DOHH2 (cell line): ENCODE results near the gene MYBPC2.

Experiments used
- H3F3A ChIP-seq: fragments of 200-600 bp; sonication (generic), shearing (Covaris generic); 2 replicates; pipeline ENCODE4 v1.6.0; 2016; ENCODE audit warnings: antibody characterized with exemption, mild to moderate bottlenecking; ENCODE audit not compliant: control insufficient read depth, insufficient read depth
- H3K27ac ChIP-seq: fragments of 200-600 bp; sonication (generic); 2 replicates; pipeline ENCODE4 v1.5.1; 2014; ENCODE audit warnings: low read depth, mild to moderate bottlenecking, low read length, moderate library complexity
- H3K27me3 ChIP-seq: fragments of 200-600 bp; sonication (generic); 2 replicates; pipeline ENCODE4 v1.6.1; 2014; ENCODE audit warnings: mild to moderate bottlenecking, low read length, mixed read lengths; ENCODE audit not compliant: control insufficient read depth
- H3K36me3 ChIP-seq: fragments of 200-600 bp; sonication (generic); 2 replicates; pipeline ENCODE4 v1.6.1; 2014; ENCODE audit warnings: mild to moderate bottlenecking, low read length, moderate library complexity, mixed read lengths; ENCODE audit not compliant: control insufficient read depth
- H3K4me1 ChIP-seq: fragments of 200-600 bp; sonication (generic); 2 replicates; pipeline ENCODE4 v1.6.1; 2014; ENCODE audit warnings: mild to moderate bottlenecking, low read length, mixed read lengths; ENCODE audit not compliant: control insufficient read depth
- H3K4me2 ChIP-seq: fragments of 200-600 bp; sonication (generic); 2 replicates; pipeline ENCODE4 v1.6.0; 2014; ENCODE audit warnings: mild to moderate bottlenecking, low read length, moderate library complexity
- H3K4me3 ChIP-seq: fragments of 200-600 bp; sonication (generic); 2 replicates; pipeline ENCODE4 v1.5.1; 2014; ENCODE audit warnings: mild to moderate bottlenecking, low read length, mixed read lengths
- H3K79me2 ChIP-seq: fragments of 200-600 bp; sonication (generic); 2 replicates; pipeline ENCODE4 v1.6.1; 2014; ENCODE audit warnings: mild to moderate bottlenecking, low read length, mixed read lengths; ENCODE audit not compliant: control insufficient read depth
- H3K9me2 ChIP-seq: fragments of 200-600 bp; sonication (generic); replicated peaks from 2 replicates; pipeline ENCODE4 v1.6.1; 2014; ENCODE audit warnings: mild to moderate bottlenecking, low read length, mixed read lengths; ENCODE audit not compliant: control insufficient read depth
- H3K9me3 ChIP-seq: fragments of 200-600 bp; sonication (generic); 2 replicates; pipeline ENCODE4 v1.6.1; 2014; ENCODE audit warnings: antibody characterized with exemption, low read length, mixed read lengths; ENCODE audit not compliant: control insufficient read depth, insufficient read depth
- H4K20me1 ChIP-seq: fragments of 200-600 bp; sonication (generic); 2 replicates; pipeline ENCODE4 v1.6.0; 2014; ENCODE audit warnings: low read depth, mild to moderate bottlenecking, antibody characterized with exemption, low read length, moderate library complexity; ENCODE audit not compliant: control insufficient read depth, insufficient read depth
- EZH2phosphoT487 ChIP-seq: fragments of 200-600 bp; sonication (generic); IDR thresholded peaks from 2 replicates; pipeline ENCODE4 v1.6.1; 2017; ENCODE audit warnings: borderline replicate concordance, mild to moderate bottlenecking, antibody characterized with exemption, low read length, moderate library complexity, mixed read lengths
- TF ChIP-seq, protein P1 (sequence below): fragments of 200-600 bp; sonication (generic); IDR thresholded peaks from one replicate; pipeline ENCODE4 v1.5.1; 2014; ENCODE audit warnings: antibody characterized with exemption, mild to moderate bottlenecking, low read depth, low read length; ENCODE audit not compliant: poor library complexity, severe bottlenecking

Gene MYBPC2

DNA sequence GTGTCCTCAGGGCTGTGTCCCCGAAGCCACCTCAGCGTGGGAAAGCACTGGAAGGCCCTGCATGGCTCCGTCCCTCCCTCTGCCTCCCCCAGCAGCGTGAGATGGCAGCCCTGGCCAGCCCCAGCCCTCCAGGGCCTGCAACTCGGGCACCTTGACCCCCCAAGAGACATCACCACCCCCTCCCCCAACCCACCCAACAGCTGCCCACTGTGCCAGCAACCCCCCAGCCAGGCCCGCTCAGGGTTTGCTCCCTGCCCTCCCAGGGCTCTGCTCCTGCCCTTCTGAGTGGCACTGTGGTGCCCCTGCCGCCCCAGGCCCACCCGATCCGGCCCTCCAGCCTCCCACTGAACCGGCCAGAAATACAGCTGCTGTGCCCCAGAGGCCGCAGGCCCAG, 82.5 kb downstream of the MYBPC2 start:
- TF ChIP-seq EZH2phosphoT487 = no peak
- TF ChIP-seq, protein P1, sequence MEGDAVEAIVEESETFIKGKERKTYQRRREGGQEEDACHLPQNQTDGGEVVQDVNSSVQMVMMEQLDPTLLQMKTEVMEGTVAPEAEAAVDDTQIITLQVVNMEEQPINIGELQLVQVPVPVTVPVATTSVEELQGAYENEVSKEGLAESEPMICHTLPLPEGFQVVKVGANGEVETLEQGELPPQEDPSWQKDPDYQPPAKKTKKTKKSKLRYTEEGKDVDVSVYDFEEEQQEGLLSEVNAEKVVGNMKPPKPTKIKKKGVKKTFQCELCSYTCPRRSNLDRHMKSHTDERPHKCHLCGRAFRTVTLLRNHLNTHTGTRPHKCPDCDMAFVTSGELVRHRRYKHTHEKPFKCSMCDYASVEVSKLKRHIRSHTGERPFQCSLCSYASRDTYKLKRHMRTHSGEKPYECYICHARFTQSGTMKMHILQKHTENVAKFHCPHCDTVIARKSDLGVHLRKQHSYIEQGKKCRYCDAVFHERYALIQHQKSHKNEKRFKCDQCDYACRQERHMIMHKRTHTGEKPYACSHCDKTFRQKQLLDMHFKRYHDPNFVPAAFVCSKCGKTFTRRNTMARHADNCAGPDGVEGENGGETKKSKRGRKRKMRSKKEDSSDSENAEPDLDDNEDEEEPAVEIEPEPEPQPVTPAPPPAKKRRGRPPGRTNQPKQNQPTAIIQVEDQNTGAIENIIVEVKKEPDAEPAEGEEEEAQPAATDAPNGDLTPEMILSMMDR = no peak
- Histone ChIP-seq H3K4me3 (no peak overlapping the region), H4K20me1 (no peaks in the 10 kb centered on the region), H3K27ac (no peak overlapping the region), H3K9me2 (no peaks in the 10 kb centered on the region), H3K27me3 (no peaks in the 10 kb centered on the region), H3K9me3 (no peaks in the 10 kb centered on the region), H3K4me1 (peaks cover 14% of the 10 kb centered on the region), H3K4me2 (no peak overlapping the region), H3F3A (no peaks in the 10 kb centered on the region), H3K79me2 (peaks cover 3% of the 10 kb centered on the region; the same call in 1 of the 2 replicates), H3K36me3 (no peaks in the 10 kb centered on the region)
